ENCODE measurements around the gene MAPK12. TPM values are rescaled to one million over a fixed set of nuclear protein-coding genes. Genes with fewer than 3 reads are reported as not detected.

MAPK12 gene
- total and polyA plus RNA-seq, 2 of the 8 experiments (the other 6 are each of a cell fraction or from before 2014, with no cell fraction given) = 17.3 to 20.3 TPM

- no peak for TF ChIP-seq ZNF274 (IDR thresholded peaks at IDR 0.05; ENCODE audit: borderline replicate concordance, extremely low read depth, low read length)
- peak; percentile 89 for TF ChIP-seq CHD2 (IDR thresholded peaks at IDR 0.05; ENCODE audit: low read length)
- no peak for TF ChIP-seq ATF3 (IDR thresholded peaks at IDR 0.05; ENCODE audit: insufficient read depth, low read depth, low read length)
- TF ChIP-seq POLR2A (IDR thresholded peaks at IDR 0.05; ENCODE audit: control extremely low read depth in 1 of 2, low read depth in 2 of 2, low read length in 2 of 2) = peak in 1 of 2 experiments; percentile 44; a peak in 2 of 3 replicates
- TF ChIP-seq RNF2 (IDR thresholded peaks at IDR 0.05; ENCODE audit: borderline replicate concordance, low read depth, low read length, missing control alignments, poor library complexity, severe bottlenecking) = no peak
- no peak for TF ChIP-seq MAFK (IDR thresholded peaks at IDR 0.05; ENCODE audit: low read depth, low read length)
- TF ChIP-seq POLR2AphosphoS5 (IDR thresholded peaks at IDR 0.05; ENCODE audit: low read depth, low read length) = peak; percentile 44; the same call in 1 of the 2 replicates
- TF ChIP-seq MAX (IDR thresholded peaks at IDR 0.05) = peak; percentile 16
- TF ChIP-seq JUND (IDR thresholded peaks at IDR 0.05; ENCODE audit: low read length) = no peak
- no peak for TF ChIP-seq USF2 (IDR thresholded peaks at IDR 0.05; ENCODE audit: low read length)
- no peak for TF ChIP-seq RXRA (IDR thresholded peaks at IDR 0.05; ENCODE audit: insufficient read depth, low read depth, low read length)
- TF ChIP-seq NRF1 (IDR thresholded peaks at IDR 0.05; ENCODE audit: low read depth, low read length) = no peak
- no peak for TF ChIP-seq SIRT6 (IDR thresholded peaks at IDR 0.05; ENCODE audit: low read length)
- TF ChIP-seq POU5F1 (IDR thresholded peaks at IDR 0.05; ENCODE audit: low read depth, low read length) = no peak
- no peak for TF ChIP-seq EZH2 (IDR thresholded peaks at IDR 0.05; ENCODE audit: low read depth, low read length, severe bottlenecking)
- 0 out of 2 replicates have a peak, but pooled peaks have one; percentile 20 for TF ChIP-seq TAF1 (IDR thresholded peaks at IDR 0.05; ENCODE audit: low read depth, low read length)
- 0 out of 4 replicates have a peak, but pooled peaks of 1 of the 2 experiments have one; percentile 45 for TF ChIP-seq HDAC2 (IDR thresholded peaks at IDR 0.05; ENCODE audit: borderline replicate concordance in 1 of 2, low read depth in 2 of 2, low read length in 2 of 2)
Observed at GRCh38 chr22:50250555-50251476, 10.7 kb downstream of the MAPK12 start, which contains the start of gene HDAC10 (continued).

Measured in H1 (cell line).